DND-41 (cell line): ENCODE results near the gene RAD23B.

ENCODE experiments used
- ATAC-seq: fragments of 200-7000 bp; cut with Tn5 transposase; 3 replicates; pipeline ENCODE4 v1.9.1; 2021; ENCODE audit warnings: low read depth; ENCODE audit not compliant: insufficient read depth
- DNase-seq: peaks from one replicate; pipeline ENCODE4 v3.0.0-alpha.2; 2020
- H2AFZ ChIP-seq: 2 replicates; pipeline ENCODE4 v1.6.0; 2012; ENCODE audit warnings: low read depth, low read length
- H3K27ac ChIP-seq: 2 replicates; pipeline ENCODE4 v1.5.1; 2012; ENCODE audit warnings: low read length, inconsistent platforms
- H3K27me3 ChIP-seq: fragments of 200-600 bp; sonication (generic); 2 replicates; pipeline ENCODE4 v1.6.0; 2012; ENCODE audit warnings: low read length, mild to moderate bottlenecking, inconsistent platforms; ENCODE audit not compliant: insufficient read depth, poor library complexity
- H3K36me3 ChIP-seq: 2 replicates; pipeline ENCODE4 v1.5.1; 2012; ENCODE audit warnings: low read length, inconsistent platforms; ENCODE audit not compliant: insufficient read depth
- H3K4me1 ChIP-seq: 2 replicates; pipeline ENCODE4 v1.5.1; 2012; ENCODE audit warnings: mild to moderate bottlenecking, low read length; ENCODE audit not compliant: insufficient read depth
- H3K4me2 ChIP-seq: 2 replicates; pipeline ENCODE4 v1.6.0; 2012; ENCODE audit warnings: mild to moderate bottlenecking, moderate library complexity, low read length, inconsistent platforms; ENCODE audit not compliant: insufficient read depth
- H3K4me3 ChIP-seq, 2 experiments: fragments of 200-600 bp in 1 of 2; shearing (Covaris generic) in 1 of 2; 2 replicates each; pipeline ENCODE4 v1.5.1; 2012 to 2016; ENCODE audit warnings: inconsistent platforms in 2 of 2, low read length in 2 of 2, mild to moderate bottlenecking in 2 of 2, low read depth in 1 of 2, moderate library complexity in 1 of 2
- H3K79me2 ChIP-seq: 2 replicates; pipeline ENCODE4 v1.6.0; 2012; ENCODE audit warnings: low read length, inconsistent platforms; ENCODE audit not compliant: insufficient read depth
- H3K9ac ChIP-seq: 2 replicates; pipeline ENCODE4 v1.6.0; 2012; ENCODE audit warnings: low read depth, mild to moderate bottlenecking, inconsistent platforms, low read length, moderate library complexity
- H3K9me3 ChIP-seq: 2 replicates; pipeline ENCODE4 v1.5.1; 2012; ENCODE audit warnings: low read length, moderate library complexity, mild to moderate bottlenecking, inconsistent platforms; ENCODE audit not compliant: insufficient read depth, severe bottlenecking
- H4K20me1 ChIP-seq: 2 replicates; pipeline ENCODE4 v1.6.0; 2012; ENCODE audit warnings: low read length; ENCODE audit not compliant: insufficient read depth
- CTCF ChIP-seq: IDR thresholded peaks from 2 replicates; pipeline ENCODE4 v1.5.1; 2012; ENCODE audit warnings: borderline replicate concordance, low read length, moderate library complexity, mild to moderate bottlenecking; ENCODE audit not compliant: poor library complexity, severe bottlenecking; ENCODE audit errors: extremely low read depth
- EZH2 ChIP-seq: IDR thresholded peaks from 3 replicates; pipeline ENCODE4 v1.6.1; 2012; ENCODE audit warnings: borderline replicate concordance, low read depth, mild to moderate bottlenecking, moderate library complexity, low read length, inconsistent platforms; ENCODE audit not compliant: severe bottlenecking

Gene RAD23B

DNA sequence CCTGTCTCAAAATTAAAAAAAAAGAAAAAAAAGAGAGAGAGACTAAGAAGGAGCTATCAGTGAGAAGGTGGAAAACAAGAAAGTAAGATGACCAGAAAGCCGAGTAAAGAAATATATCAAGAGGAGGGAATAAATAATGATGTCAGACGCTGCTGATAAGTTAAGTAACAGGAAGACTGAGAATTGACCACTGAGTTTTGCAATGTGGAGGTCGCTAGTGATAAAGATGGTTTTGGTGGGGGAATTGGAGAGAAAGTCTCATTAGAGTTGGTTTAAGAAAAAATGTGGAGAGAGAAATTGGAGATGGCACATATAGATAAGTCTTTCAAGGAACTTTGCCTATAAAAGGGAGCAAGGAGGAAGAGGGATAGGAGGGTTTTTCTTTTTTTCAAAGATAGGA, 91.9 kb downstream of the RAD23B start:
- Histone ChIP-seq H3K79me2 (no peaks in the 10 kb centered on the region), H3K4me2 (no peak overlapping the region), H3K4me3 (no peak overlapping the region), H3K36me3 (no peaks in the 10 kb centered on the region), H3K4me1 (no peaks in the 10 kb centered on the region), H2AFZ (no peak overlapping the region), H3K27me3 (no peaks in the 10 kb centered on the region), H3K9ac (no peak overlapping the region), H3K27ac (no peak overlapping the region), H4K20me1 (no peaks in the 10 kb centered on the region), H3K9me3 (no peaks in the 10 kb centered on the region)
- TF ChIP-seq CTCF = no peak
- no peak for TF ChIP-seq EZH2
- ATAC-seq = no peak
- DNase-seq = no peak

DNA sequence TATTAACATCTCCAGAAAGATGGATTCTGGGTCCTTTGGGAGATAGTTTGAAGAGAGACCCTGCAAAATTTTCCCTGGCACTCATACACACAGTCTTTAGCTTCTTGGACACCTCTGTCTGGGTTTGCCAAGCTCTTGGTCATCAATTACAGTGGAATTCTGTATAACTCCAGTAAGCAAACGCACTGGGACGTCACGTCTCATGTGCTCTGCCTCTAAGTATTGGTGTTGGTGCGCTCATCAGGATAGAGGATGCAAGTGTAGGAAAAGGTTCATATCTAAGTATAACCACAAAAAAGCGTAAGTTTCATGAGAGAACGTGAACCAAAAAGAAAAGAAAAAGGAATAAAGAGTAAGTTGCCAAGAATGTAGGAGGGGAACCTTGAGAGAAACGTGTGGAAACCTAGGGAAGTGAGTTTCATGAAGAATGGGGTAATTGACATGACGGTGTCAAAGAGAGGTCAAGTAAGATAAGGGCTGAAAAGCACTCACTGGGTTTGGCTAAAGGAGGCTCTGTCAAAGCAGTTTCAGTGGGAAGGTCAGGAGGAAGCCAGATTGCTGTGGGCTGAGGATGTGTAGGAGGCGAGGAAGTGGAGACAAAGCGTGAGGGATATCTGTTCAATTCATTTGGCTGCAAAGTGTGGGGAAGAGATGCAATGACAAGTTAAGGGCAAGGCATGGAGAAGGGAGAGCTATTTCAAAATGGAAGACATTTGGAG, 92.7 kb downstream of the RAD23B start:
- H3K4me2 ChIP-seq = no peak overlapping the region
- no peak overlapping the region for H3K27ac ChIP-seq
- no peaks in the 10 kb centered on the region for H4K20me1 ChIP-seq
- H3K9me3 ChIP-seq = no peaks in the 10 kb centered on the region
- H3K4me1 ChIP-seq = no peaks in the 10 kb centered on the region
- no peak overlapping the region for H3K9ac ChIP-seq
- no peaks in the 10 kb centered on the region for H3K27me3 ChIP-seq
- H3K36me3 ChIP-seq = no peaks in the 10 kb centered on the region
- no peaks in the 10 kb centered on the region for H3K79me2 ChIP-seq
- ATAC-seq (no peak), DNase-seq (no peak)
- no peak overlapping the region for H3K4me3 ChIP-seq
- TF ChIP-seq EZH2 (no peak), CTCF (no peak)
- H2AFZ ChIP-seq = no peak overlapping the region

GRCh38 chr9:107378006-107378405, 94.9 kb downstream of the RAD23B start:
- Histone ChIP-seq H3K4me2 (no peak overlapping the region), H3K4me3 (no peak overlapping the region), H3K9ac (no peak overlapping the region), H3K27ac (no peak overlapping the region), H4K20me1 (no peaks in the 10 kb centered on the region), H3K79me2 (no peaks in the 10 kb centered on the region), H3K9me3 (no peaks in the 10 kb centered on the region), H3K36me3 (no peaks in the 10 kb centered on the region), H3K27me3 (no peaks in the 10 kb centered on the region), H3K4me1 (no peaks in the 10 kb centered on the region), H2AFZ (no peak overlapping the region)
- ATAC-seq (no peak), DNase-seq (no peak)
- TF ChIP-seq EZH2 (no peak), CTCF (no peak)
